HCT116 (cell line): ENCODE data around the gene FAR2.

Source experiments
- CBX3 ChIP-seq: IDR thresholded peaks from 2 replicates; pipeline ENCODE4 v1.6.1; 2012; ENCODE audit warnings: low read depth
- EGR1 ChIP-seq: IDR thresholded peaks from 2 replicates; pipeline ENCODE4 v1.6.1; 2012; ENCODE audit warnings: low read depth
- EZH2 ChIP-seq: fragments of 200-600 bp; sonication (generic); IDR thresholded peaks from 2 replicates; pipeline ENCODE4 v1.6.1; 2017; ENCODE audit warnings: antibody characterized with exemption, mixed run types
- POLR2A ChIP-seq: IDR thresholded peaks from 2 replicates; pipeline ENCODE4 v1.7.0; 2011; ENCODE audit warnings: borderline replicate concordance; ENCODE audit not compliant: insufficient read depth, insufficient read length; ENCODE audit errors: extremely low read depth
- ZNF274 ChIP-seq: fragments of 200-500 bp; sonication (Bioruptor generic); IDR thresholded peaks from 2 replicates; pipeline ENCODE4 v1.6.1; 2014; ENCODE audit warnings: mild to moderate bottlenecking, low read depth, low read length, inconsistent platforms
- TF ChIP-seq, protein P1 (sequence below), 3 experiments: fragments of 200-600 bp in 1 of 3; sonication (generic) in 1 of 3; IDR thresholded peaks in 2 of 3; conservative IDR thresholded peaks in 1 of 3; 2 replicates each; pipeline ENCODE4 v1.5.1; 2012 to 2017; ENCODE audit warnings: low read depth in 2 of 3, low read length in 2 of 3, antibody characterized with exemption in 1 of 3, borderline replicate concordance in 1 of 3, control low read depth in 1 of 3, mild to moderate bottlenecking in 1 of 3, mixed read lengths in 1 of 3, mixed run types in 1 of 3, moderate library complexity in 1 of 3; ENCODE audit not compliant: insufficient read depth in 1 of 3

DNA sequence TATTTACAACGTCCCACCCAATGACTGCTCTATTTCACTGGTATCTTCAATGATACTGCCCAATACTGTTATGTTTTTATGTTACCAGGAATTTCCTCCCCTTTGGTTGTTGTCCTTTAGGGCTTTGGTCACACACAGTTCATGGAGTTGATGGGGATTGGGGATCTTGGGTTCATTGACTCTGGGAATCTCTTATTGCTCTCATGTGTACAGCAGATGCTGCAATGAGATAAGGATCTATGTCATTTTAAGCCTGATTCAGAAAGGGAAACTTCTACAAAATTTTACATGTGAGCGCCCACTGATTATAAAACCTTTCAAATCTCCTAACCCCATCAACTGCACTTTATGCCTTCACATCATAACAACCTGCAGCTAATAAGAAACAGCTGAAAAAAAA, 67.2 kb downstream of the FAR2 start:
- no peak for TF ChIP-seq POLR2A
- TF ChIP-seq CBX3: no peak
- TF ChIP-seq EZH2: no peak
- TF ChIP-seq ZNF274: no peak
- TF ChIP-seq, protein P1, sequence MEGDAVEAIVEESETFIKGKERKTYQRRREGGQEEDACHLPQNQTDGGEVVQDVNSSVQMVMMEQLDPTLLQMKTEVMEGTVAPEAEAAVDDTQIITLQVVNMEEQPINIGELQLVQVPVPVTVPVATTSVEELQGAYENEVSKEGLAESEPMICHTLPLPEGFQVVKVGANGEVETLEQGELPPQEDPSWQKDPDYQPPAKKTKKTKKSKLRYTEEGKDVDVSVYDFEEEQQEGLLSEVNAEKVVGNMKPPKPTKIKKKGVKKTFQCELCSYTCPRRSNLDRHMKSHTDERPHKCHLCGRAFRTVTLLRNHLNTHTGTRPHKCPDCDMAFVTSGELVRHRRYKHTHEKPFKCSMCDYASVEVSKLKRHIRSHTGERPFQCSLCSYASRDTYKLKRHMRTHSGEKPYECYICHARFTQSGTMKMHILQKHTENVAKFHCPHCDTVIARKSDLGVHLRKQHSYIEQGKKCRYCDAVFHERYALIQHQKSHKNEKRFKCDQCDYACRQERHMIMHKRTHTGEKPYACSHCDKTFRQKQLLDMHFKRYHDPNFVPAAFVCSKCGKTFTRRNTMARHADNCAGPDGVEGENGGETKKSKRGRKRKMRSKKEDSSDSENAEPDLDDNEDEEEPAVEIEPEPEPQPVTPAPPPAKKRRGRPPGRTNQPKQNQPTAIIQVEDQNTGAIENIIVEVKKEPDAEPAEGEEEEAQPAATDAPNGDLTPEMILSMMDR (IDR thresholded peaks at IDR 0.05 in 2 of 3, conservative IDR thresholded peaks at IDR 0.05 in 1 of 3; ENCODE audit: borderline replicate concordance in 1 of 3, insufficient read depth in 1 of 3, low read depth in 2 of 3, low read length in 2 of 3): no peak
- no peak for TF ChIP-seq EGR1
